ENCODE results near the gene ADAMTS9.

Gene ADAMTS9

GRCh38 chr3:64685331-64685799 lies 2.4 kb downstream of the ADAMTS9 start:
- no peak for DNase-seq (ENCODE audit: extremely low read depth, low read depth)
- no peak for TF ChIP-seq CTCF (IDR thresholded peaks at IDR 0.05; ENCODE audit: low read depth, low read length)

- TF ChIP-seq CTCF (IDR thresholded peaks at IDR 0.05; ENCODE audit: low read depth, low read length) = no peak
Observed at GRCh38 chr3:64684715-64685261, 3.0 kb downstream of the ADAMTS9 start.

GRCh38 chr3:64681827-64682226 lies 6.0 kb downstream of the ADAMTS9 start:
- DNase-seq (ENCODE audit: extremely low read depth, low read depth) = no peak
- no peak for TF ChIP-seq CTCF (IDR thresholded peaks at IDR 0.05; ENCODE audit: low read depth, low read length)

More at GRCh38 chr3:64684715-64685261, 3.0 kb downstream of the ADAMTS9 start:
- DNase-seq (ENCODE audit: extremely low read depth, low read depth) = no peak

- TF ChIP-seq CTCF (IDR thresholded peaks at IDR 0.05; ENCODE audit: low read depth, low read length) = no peak
- no peak for DNase-seq (ENCODE audit: extremely low read depth, low read depth)
Observed at GRCh38 chr3:64681015-64681414, 6.8 kb downstream of the ADAMTS9 start.

GRCh38 chr3:64680334-64680733 lies 7.5 kb downstream of the ADAMTS9 start:
- no peak for TF ChIP-seq CTCF (IDR thresholded peaks at IDR 0.05; ENCODE audit: low read depth, low read length)
- no peak for DNase-seq (ENCODE audit: extremely low read depth, low read depth)

GRCh38 chr3:64677961-64678716 lies 9.7 kb downstream of the ADAMTS9 start:
- DNase-seq (ENCODE audit: extremely low read depth, low read depth) = no peak
- TF ChIP-seq CTCF (IDR thresholded peaks at IDR 0.05; ENCODE audit: low read depth, low read length) = no peak

GRCh38 chr3:64676831-64677230 lies 11.0 kb downstream of the ADAMTS9 start:
- no peak for TF ChIP-seq CTCF (IDR thresholded peaks at IDR 0.05; ENCODE audit: low read depth, low read length)

More at GRCh38 chr3:64676831-64677230, 11.0 kb downstream of the ADAMTS9 start:
- no peak for DNase-seq (ENCODE audit: extremely low read depth, low read depth)

All from AG09319 (cell line).